Measurements from ENCODE around the gene MCM9.

The MCM9 gene

DNA sequence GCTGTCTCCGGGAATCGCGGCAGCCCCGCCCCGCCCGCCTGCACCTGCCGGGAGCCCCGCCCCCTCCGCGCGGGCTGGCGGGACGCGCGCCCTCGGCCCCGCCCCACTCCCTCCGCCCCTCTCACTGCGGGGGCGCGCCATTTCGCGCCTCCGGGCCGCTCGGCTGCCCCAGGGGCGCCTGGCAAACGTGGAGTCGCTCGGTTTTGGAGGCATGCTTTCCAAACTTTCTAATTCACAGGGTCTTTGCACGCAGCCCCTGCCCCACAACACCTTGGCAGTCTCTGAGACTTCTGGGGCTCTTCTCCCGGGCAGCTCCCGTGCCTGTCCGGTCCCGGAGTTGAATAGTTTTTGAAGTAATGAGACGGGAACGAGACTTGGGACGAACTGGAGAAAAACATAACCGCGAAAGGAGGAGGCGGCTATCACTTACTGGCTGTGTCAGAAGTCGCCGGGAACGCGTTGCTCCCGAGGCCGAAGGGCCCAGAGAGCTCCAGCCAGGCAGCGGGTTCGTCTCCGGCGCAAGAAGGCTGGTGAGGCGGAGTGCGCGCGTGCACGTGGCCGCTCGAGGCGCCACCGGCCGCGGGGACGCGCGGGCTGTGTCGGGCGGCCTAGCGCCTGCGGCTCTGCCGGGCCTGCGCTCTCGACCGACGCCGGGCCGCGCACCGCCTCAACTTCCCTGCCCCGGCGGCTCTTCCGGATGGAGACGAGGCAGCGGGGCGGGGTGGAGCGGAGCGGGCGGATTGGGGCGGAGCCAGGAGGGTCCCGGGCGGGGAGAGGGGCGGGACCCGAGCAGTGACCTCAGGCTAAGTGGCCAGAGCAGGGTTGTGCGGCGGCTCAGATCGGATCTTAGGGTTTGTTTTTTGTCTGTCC lies at the start of gene MCM9:
Gene MCM9, minus strand, starts transcription at position 699 of the 870 bp plus-strand sequence. CDS start 3,436 bp downstream, outside the sequence.
- DNase-seq: peak; percentile 81

DNA sequence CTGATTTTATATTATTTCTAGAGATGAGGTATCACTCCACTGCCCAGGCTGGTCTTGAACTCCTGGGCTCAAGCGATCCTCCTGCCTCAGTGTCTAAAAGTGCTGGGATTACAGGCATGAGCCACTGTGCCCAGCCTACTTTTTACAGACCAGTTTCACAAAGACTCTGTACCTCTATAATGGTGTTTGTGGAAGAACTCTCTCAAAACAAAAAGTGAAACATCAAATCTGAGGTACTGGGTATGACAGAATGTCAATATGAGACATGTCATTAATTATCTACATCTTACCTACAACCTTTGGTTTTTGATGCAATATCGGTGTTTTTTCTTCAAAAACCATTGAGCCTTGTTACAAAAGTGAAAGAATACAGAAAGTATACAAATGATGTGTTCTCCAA lies 49.4 kb upstream of the MCM9 start:
- DNase-seq: no peak

DNA sequence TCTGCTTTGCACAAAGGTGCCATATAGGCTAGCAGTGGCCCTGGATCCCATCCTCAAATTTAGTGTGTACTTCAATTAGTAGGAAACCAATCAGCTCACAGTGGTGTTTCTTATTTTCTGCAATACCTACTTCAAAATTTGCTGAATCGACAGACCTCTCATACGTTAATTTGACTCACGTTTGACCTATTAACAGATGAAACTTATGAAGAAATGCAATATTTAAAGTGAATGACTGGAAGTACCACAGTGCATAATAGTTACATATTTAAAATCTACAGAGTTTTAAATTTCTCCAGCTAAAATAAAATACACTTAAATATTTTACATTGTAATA lies 47.6 kb upstream of the MCM9 start:
- no peak for DNase-seq

DNA sequence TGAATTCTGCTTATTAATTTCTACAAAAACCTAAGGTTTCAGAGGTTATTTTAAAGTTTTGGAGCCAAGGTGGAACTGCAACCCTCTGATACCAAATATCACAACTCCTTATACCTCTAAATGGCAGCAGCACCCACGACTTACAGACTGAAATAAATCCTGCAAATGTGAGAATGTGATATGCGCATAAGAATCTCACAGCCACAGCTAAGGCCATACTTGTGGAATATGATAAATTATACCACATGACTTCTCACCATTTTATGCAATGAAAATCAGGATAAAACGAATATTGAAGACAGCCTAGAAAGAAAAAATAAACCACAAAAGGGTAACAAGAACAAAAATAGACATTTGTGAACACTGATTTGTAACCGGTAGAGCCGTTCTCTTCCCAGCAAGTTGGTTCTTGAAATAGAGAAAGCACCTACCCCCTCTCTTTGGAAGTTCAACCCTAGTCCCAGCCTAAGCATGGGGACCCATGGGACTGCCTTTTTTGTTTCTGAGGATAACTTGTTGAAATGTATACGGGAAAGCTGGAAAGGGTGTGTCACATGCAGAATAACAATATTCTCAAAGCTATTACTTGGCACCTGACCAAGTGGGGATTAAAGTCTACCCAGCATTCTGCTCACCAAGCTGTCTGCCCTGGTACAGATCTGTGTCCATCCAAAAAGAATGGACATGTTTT lies 47.1 kb upstream of the MCM9 start:
- no peak for DNase-seq

DNA sequence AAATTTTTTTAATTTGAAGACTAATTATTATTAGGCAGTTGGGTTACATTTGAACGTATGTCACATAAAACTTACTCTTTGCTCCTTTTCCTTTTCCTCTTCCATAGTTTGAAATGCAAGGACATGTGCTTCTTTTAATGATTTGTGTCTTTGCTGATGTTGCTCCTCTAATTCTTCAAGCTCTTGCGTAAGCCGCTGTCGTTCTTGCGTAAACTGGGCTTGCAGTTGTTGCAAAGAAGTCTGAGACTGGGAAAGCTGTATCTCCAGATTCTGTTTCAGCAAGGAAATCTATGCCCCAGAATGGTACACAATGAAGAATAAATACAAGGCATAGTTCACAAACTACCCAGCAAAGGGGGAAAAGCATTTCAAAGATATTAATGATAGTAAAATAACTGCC lies 45.1 kb upstream of the MCM9 start:
- no peak for DNase-seq

DNA sequence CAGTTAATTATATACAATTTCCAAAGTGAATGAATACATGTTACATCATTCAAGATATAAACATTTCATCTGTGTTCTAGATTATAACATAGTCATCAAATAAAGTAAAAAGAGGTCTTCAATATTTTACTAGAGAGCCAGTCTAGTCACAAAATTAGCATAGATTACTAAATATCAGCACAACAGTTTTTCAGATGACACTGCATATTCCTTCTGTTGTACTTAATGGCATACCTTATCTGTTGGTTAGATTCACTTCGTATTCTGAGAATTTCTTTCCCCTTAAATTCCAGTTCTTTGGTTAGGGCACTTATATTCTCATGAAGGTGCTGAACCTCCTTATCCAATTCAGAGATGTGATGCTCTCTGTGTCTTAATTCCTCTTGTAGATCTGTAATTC lies 39.8 kb upstream of the MCM9 start:
- no peak for DNase-seq

DNA sequence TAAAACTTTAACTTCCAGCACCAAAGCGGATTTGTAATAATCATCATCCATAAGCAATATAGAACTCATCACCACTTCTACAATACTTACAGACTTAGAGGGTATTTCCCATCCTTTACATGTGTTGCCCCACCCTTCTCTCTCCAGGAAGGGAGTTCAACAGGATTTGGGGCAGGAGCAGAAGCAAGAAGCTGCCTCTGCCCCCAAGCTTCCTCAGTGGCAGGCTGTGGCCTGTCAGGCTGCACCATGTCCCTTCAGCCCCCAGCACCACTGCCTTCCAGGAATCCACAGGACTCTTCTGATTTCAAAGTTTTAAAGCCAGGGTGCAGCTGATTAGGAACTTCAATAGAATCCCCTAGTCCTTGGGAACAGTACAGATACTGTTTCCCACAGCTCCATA lies 36.7 kb upstream of the MCM9 start:
- DNase-seq: no peak

DNA sequence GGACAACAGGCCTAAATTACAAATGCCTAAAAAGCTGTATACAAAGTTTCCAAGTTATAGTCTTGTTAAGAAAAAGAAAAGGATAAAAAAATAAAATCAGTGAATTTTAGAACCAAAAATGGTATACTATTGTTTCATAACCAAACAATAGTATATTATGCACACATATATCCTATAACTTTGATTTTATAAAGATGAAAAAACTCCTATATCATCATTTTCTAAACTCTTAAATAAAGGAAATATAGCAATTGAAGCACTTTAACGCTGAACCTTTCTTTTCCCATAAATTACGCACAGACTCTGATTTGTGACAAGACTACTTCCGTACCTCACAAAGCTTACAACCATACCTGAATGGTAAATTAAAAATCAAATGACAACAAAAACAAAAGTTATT lies 35.9 kb upstream of the MCM9 start:
- DNase-seq: no peak

DNA sequence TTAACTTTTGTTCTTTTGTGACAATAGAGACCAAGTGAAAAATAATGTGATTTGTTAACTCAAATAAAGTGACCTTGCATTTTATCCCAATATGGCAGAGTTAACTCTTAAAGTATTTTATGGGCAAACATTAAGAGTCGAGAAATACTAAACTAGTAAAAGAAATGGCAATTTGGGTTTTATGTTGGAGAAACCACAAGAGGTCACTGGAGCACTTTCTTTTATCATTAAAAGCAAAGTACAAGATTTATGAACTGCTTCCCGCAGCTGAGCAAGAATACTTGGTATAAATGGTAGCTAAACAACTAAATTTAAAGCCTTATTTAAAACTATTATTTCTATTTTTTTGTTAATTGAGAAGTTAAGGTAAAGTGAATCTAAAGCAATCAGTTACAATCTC lies 33.5 kb upstream of the MCM9 start:
- DNase-seq: no peak

DNA sequence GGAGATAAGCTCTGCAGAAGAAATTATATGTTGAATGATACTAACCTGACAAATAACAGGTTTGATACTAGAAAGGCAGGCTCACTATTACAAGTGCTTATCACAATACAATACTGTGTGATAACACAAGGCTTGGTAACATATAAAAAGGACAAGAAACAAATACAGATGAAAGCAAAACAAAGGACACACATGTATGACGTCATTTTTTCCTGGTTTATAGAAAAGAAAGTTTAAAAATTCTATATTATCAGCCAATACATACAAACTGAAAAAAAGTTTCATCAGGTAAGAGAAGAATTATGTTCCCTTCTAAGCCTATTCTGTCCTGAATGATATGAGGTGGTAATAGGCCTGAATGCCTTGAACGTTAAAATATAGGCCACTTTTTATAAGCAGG lies 32.3 kb upstream of the MCM9 start:
- no peak for DNase-seq

DNA sequence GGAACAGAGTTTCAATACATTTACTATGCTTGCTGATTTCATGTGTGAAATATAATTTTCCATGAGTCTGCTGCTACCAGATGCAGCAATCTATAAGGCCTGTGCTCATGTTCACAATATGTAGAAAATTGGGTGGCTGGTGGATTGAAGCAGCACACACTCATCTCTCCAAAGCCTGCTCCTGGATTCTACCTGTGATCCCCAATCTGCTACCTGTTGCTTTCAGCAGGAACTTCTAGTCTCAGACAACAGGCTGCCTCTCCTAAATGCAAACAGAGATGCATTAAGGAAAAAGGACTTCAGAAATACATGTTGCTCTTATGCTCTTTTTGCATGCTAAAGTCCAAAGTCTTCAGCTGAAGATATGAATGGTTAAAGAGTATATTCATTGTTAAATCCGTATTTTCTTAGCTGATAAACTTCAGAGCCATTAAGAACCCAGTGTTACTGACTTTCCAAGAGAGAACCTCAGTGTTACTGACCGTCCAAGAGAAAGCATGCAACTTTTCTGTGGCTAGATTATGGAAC lies 30.9 kb upstream of the MCM9 start:
- no peak for DNase-seq

DNA sequence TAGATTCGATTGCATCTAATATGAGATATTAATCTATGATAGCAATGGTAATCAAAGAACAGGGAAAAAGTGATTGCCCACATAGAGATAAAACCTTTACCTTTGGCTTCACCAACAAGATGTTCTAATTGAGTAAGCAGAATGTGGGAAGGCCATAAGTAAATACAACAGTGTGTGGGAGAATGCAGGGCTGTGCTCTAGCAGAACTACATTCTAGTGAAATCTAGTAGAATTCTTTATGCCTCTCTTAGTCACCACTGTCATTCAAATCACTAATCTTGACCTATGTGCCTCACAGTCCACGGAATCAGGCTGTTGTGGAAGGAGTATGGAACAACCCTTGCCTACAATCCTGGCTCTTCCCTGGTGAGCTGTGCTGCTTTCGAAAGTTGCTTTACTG lies 30.4 kb upstream of the MCM9 start:
- DNase-seq: no peak

DNA sequence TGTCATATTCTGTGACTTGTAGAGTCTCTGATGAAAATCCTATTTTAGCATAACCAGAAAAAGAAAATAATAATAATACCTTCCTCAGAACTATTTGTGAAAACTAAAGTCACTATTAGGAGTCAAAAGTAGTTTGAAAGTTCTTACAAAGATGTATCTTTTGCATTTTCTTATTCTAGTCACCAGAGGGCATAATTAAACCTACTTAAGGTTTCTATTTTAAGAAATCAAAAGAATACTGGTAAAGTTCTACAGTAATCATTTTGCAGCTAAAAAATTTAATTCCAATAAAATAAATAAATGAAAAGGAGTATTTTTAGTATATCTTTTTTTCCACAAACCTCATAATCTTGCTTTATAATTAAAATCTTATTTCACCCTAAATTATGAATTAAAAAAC lies 28.0 kb upstream of the MCM9 start:
- DNase-seq: peak; percentile 8

DNA sequence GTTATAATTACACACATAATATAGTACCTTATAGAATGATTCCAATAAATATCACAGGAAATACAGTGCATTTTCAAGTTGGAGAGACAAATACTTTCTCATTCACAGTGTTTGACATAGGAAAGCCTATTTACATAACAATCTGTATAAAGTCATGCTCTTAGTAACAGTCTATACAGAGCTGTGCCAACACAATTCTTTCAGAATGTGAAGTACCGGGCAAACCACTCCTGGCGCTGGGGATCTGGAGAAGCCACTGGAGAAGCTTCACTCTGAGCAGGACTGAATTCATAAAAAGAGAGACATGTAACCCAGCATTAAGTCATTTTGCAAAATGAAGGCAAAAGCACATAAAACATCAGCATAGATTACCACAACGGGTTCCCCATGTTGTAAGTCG lies 24.9 kb upstream of the MCM9 start:
- DNase-seq: no peak

DNA sequence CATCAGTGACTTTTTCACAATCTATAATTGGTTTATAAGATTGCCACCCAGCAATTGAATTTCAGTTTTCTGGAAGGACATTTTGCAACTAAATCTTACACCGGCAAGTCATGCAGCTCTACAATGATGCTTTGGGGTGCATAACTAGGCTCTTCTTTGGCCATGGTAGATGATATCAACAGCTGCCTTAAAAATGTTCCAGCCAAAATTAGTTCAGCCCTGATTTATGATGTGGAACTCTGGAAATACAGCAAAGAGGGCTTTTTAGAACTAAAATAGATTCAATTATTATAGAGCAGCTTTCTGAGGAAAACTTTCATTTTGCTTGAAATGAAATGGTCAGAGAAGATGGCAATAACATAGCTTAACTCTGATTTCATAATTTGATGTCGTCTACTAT lies 18.4 kb upstream of the MCM9 start:
- no peak for DNase-seq

DNA sequence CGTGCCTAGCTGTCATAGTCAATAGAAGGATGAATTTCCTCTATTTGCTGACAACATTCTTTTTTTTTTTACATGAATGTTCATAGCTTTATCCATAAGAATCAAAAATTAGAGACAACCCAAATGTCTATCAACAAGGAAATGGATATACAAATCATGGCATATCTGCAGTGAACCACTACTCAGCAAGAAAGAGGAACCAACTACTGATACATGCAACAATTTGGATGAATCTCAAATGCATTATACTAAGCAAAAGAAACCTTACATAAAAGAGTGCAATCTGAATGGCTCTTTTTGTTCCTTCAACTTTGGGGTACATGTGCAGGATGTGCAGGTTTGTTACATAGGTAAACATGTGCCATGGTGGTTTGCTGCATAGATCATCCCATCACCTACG lies 17.7 kb upstream of the MCM9 start:
- DNase-seq: no peak

DNA sequence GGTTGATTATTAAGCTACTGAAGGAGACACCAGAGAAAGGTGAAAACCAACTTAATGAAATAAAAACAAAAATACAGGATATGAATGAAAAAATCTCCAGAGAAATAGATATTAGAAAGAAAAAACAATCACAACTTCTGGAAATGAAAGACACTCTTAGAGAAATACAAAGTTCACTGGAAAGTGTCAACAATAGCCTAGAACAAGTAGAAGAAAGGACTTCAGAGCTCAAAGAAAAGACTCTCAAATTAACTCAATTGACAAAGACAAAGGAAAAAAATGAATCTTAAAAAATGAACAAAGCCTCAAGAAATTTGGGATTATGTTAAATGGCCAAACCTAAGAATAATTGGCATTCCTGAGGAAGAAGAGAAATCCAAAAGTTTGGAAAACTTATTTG lies 10.3 kb upstream of the MCM9 start:
- no peak for DNase-seq

DNA sequence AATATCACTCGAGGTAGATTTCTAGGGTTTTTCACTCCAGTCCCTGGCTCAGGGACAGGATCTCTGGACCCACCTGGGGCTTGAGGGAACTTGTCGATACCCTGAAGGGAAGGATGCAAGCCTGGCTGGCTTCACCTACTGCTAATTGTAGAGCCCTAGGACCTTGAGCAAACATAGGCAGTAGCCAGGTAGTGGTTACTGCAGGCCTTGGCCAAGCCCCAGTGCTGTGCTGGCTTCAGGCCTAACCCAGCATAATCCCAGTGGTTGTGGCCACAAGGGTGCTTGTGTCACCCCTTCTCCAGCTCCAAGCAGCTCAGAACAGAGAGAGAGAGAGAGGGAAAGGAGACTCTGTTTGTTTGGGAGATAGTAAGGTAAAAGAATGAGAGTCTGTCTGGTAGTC lies 5.8 kb upstream of the MCM9 start:
- DNase-seq: no peak

DNA sequence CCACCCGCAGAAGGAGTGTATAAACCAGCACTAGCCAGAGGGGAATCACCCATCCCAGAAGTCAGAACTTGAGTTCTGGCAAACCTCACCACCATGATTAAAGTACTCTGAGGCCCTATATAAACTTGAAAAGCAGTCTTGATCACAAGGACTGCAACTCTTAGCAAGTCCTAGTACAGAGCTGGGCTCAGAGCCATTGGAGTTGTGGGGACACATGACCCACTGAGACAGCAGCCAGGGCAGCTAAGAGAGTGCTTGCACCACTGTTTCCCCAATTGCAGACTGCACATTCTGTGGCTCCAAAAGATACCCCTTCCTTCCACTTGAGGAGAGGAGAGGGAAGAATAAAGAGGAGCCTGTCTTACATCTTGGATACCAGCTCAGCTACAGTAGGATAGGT lies 4.7 kb upstream of the MCM9 start:
- DNase-seq: no peak

DNA sequence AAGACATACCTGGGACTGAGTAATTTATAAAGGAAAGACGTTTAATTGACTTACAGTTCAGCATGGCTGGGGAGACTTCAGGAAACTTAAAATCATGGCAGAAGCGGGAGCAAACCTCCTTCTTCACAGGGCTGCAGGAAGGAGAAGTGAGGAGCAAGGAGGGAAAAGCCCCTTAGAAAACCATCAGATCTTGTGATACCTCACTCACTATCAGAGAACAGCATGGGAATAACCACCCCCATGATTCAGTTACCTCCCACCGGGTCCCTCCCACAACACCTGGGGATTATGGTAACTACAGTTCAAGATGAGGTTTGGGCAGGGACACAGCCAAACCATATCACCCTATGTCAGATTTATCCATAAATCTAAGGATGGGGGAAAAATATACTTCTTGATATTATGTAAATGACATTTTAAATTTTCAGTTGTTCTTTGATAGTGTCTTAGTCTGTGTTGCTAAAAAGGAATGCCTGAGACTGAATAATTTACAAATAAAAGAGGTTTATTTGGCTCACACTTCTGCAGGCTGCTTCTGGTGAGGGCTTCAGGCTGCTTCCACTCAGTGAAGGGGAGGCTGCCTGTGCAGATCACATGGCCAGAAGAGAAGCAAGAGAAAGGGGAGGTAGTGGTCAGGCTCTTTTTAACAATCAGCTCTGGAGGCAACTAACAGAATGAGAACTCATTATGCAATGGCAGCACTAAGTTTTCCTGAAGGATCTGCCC lies 1.2 kb upstream of the MCM9 start:
- no peak for DNase-seq

DNA sequence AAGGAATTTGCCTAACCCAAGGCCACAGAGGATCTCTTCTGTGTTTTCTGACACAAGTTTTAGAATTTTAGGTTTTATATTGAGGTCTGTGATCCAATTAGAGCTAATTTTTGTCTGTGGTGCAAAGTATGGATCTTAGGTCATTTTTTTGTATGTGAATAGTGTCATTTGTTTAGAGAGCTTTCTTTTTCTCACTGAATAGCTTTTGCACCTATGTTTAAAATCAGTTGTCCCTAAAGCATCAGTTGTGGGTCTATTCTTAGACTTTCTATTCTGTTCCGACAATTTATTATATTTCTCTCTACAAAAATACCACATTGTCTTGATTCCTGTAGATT lies 341 bp upstream of the MCM9 start:
- DNase-seq: no peak

DNA sequence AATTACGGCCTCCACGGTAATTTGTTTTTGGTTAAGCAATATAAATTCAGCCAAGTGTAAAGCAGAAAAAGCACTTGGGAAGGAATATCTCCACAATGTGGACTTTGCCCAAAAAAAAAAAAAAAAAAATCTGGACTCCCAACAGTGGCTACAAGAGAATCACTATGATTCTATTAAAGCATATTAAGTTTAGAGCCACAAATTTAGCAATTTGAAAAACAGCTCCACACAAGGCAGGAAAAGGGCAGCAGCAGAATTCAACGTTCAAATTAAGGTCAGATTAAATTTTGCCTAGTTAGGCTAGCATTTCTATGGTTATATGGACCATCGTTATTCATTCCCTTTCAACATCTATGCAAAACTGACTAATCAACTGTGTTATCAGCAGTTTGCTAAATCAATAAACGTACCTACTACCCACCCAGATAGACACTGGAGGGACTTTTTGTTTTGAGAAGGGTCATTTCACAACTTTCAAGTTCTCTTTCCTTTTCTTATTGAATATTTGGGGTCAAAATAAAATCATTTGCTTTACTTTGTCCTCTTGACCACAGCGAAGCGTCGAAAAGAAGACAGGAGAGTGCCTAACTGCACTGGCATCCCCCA lies 1.0 kb downstream of the MCM9 start:
- DNase-seq: no peak

DNA sequence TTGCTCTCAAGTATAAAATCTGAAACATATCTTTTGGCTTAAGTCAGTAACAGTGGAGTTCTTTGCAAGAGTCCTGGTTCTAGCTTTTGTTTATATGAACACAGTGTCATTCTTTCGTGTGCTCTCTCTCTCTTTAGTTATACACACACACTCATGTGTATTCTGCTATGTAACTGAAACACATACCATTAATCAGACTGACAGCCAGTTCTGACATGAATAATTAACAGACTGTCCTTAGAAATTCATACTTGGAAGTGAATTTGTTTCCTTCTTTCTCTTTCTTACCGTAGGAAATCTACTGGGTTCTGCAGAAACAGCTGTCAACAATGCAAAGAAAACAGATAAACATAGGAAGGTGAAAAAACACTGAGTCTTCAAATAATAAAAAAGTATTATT lies 2.5 kb downstream of the MCM9 start:
- DNase-seq: no peak

DNA sequence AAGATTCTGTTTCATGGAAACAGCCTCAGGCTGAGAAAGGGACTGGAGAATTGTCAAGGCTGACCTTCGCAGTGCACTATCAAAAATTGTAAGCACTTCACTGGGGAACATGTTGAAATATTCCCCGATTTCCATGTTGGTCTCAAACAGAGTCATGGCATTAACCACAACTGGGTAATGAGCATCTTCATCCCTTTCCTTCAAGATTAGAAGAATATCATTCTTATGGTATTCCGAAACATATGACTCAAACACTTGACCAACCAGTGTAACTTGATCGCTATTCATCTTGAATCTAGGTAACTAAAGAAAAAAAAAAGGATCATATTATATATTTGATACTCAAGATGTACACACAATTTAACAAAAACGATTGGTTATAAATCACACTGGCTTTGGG lies 3.5 kb downstream of the MCM9 start:
- DNase-seq: no peak

Measured in CD4-positive, alpha-beta T cell treated with Interleukin-4 for 4 hours (primary cell).